ENCODE measurements around the gene EIF2D.

Gene EIF2D

DNA sequence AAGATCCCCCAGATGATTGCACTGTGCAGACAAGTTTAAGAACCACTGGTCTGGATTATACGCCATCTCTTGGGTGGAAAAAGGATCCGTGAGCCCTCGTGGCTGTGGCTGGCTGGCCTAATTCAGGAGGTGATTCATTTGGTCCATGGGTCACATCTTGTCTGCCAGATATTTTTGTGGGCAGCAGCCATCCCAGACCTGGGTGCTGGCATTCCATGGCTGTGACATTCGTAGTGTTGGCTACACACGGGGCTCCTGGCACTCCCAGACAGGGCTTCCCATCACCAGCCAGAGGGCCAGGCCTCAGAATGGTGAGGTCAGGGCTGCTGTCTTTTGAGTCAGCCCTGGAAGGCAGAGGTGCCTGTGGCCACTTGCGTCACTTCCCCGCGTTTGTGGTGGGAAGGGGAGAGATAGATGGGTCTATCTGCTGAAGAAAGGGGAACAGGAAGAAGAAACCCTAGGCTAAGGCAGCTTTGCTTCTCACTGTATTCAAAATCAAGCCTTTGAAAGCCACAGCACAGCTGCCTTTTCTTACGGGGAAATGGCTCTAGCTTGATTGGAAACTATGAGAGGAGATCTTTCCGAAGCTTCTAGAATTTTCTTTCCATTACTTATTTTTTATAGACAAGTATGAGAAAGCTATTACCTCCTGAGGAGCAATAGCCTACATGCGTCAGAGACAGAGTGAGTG, 32.4 kb downstream of the EIF2D start:
- ChIA-PET CTCF (interaction anchor here (0.9 to 15.2 kb wide), 23 partner anchors 8 to 117 kb away, joined by 3 to 191 read pairs (median 7); partner anchors contain the start of genes DYRK3, EIF2D and RASSF5), POLR2A (interaction anchor here (0.6 to 1.3 kb wide), 4 partner anchors 13 to 73 kb away, joined by 3 to 5 read pairs (median 4); partner anchors contain the start of gene RASSF5)
- DNase-seq (ENCODE audit: extremely low spot score), result peak; percentile 83
- TF ChIP-seq, protein P1, sequence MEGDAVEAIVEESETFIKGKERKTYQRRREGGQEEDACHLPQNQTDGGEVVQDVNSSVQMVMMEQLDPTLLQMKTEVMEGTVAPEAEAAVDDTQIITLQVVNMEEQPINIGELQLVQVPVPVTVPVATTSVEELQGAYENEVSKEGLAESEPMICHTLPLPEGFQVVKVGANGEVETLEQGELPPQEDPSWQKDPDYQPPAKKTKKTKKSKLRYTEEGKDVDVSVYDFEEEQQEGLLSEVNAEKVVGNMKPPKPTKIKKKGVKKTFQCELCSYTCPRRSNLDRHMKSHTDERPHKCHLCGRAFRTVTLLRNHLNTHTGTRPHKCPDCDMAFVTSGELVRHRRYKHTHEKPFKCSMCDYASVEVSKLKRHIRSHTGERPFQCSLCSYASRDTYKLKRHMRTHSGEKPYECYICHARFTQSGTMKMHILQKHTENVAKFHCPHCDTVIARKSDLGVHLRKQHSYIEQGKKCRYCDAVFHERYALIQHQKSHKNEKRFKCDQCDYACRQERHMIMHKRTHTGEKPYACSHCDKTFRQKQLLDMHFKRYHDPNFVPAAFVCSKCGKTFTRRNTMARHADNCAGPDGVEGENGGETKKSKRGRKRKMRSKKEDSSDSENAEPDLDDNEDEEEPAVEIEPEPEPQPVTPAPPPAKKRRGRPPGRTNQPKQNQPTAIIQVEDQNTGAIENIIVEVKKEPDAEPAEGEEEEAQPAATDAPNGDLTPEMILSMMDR (IDR thresholded peaks at IDR 0.05; ENCODE audit: control extremely low read depth, extremely low read depth, low read depth, missing control alignments), result no peak

DNA sequence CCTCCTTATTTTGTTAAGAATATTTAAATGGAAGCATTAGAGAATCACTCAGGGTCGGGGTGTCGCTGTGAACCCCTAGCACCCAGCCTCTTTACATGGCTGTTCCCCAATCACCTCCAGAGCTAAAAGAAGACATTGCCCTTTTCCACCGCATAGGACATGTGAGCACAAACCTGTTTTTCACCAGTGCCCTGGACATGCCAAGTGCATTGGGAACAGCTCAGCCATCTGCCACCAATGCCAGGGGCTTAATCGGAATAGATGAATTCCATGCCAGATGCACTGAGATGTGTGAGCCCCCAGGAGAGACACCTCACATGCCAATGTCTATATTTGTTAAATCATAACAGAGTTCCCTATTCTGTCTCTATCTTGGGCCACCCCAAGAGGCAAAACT, 33.3 kb downstream of the EIF2D start:
- POLR2A ChIA-PET, result interaction anchor here (1.2 to 1.3 kb wide), 2 partner anchors 13 to 16 kb away, joined by 3 read pairs; no protein-coding TSS in a partner anchor
- CTCF ChIA-PET, result interaction anchor here (0.9 to 15.2 kb wide), 16 partner anchors 9 to 100 kb away, joined by 3 to 191 read pairs (median 8); partner anchors contain the start of genes EIF2D and RASSF5

DNA sequence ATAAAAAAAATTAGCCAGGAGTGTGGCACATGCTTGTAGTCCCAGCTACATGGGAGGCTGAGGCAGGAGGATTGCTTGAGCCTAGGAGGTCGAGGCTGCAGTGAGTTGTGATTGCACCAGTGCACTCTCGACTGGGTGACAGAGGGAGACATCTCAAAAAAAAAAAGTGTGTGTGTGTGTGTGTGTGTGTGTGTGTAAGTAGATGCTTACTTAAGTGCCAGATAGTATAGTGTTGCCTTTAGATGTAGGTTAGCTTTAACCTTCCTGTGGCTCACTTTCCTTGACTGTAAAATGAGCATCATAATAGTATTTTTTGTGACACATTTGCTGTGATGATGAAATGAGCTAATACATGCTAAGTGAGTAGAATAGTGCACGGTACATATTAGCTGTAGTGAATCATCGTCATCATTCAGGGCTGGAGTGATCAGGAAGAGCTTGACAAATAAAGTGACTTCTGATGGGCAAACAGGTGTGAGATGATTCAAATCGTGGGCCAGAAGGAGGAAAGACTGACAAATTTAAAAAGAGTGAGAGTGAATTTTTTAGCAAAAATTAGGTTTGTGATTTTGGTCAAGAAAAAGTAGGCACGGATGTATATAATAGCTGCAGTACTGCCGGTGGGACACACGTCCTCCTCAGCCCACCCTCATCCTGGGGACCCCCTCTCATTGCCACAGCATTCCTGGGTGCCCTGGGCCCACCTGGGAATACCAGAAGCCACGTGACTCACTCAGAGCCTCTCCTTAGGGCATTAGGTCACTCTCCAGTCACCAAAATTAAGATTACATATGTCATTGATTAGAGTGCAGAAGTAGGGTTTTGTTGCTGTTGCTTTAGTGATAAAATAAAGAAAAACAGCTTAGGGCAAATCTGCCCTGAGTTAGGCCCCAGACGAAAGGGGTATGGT, 33.9 kb downstream of the EIF2D start:
- ChIA-PET CTCF (interaction anchor here (0.9 to 15.2 kb wide), 17 partner anchors 10 to 116 kb away, joined by 3 to 191 read pairs (median 7); partner anchors contain the start of genes EIF2D and RASSF5), POLR2A (interaction anchor here (1.2 to 1.3 kb wide), 3 partner anchors 13 to 83 kb away, joined by 3 to 5 read pairs (median 3); no protein-coding TSS in a partner anchor)
- DNase-seq (ENCODE audit: extremely low spot score), result no peak
- TF ChIP-seq, protein P1 (IDR thresholded peaks at IDR 0.05; ENCODE audit: control extremely low read depth, extremely low read depth, low read depth, missing control alignments), result no peak

More for the DNA sequence above, 33.3 kb downstream of the EIF2D start:
- TF ChIP-seq, protein P1 (IDR thresholded peaks at IDR 0.05; ENCODE audit: control extremely low read depth, extremely low read depth, low read depth, missing control alignments), result no peak
- DNase-seq (ENCODE audit: extremely low spot score), result no peak

DNA sequence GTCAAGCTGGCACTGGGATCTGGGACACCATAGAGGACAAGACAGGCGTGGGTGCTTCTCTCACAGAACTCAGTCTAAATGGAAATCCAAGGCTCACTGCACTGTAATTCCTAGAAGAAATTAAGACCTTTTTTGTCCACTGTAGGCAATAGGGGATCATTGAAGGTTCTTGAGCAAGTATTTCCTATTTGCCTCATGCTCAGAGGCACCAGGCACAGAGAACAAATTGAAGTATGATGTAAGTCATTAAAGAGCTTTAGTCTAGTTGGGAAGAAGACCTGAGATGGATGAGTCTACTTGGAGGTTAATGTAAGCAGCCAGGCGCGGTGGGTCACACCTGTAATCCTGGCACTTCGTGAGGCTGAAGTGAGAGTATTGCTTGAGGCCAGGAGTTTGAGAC, 34.6 kb downstream of the EIF2D start:
- POLR2A ChIA-PET, result interaction anchor here (1.2 to 1.3 kb wide), 3 partner anchors 12 to 82 kb away, joined by 3 to 5 read pairs (median 3); no protein-coding TSS in a partner anchor
- TF ChIP-seq, protein P1 (IDR thresholded peaks at IDR 0.05; ENCODE audit: control extremely low read depth, extremely low read depth, low read depth, missing control alignments), result no peak
- no peak for DNase-seq (ENCODE audit: extremely low spot score)
- CTCF ChIA-PET, result interaction anchor here (1.1 to 15.2 kb wide), 14 partner anchors 11 to 98 kb away, joined by 3 to 191 read pairs (median 8); partner anchors contain the start of genes EIF2D and RASSF5

DNA sequence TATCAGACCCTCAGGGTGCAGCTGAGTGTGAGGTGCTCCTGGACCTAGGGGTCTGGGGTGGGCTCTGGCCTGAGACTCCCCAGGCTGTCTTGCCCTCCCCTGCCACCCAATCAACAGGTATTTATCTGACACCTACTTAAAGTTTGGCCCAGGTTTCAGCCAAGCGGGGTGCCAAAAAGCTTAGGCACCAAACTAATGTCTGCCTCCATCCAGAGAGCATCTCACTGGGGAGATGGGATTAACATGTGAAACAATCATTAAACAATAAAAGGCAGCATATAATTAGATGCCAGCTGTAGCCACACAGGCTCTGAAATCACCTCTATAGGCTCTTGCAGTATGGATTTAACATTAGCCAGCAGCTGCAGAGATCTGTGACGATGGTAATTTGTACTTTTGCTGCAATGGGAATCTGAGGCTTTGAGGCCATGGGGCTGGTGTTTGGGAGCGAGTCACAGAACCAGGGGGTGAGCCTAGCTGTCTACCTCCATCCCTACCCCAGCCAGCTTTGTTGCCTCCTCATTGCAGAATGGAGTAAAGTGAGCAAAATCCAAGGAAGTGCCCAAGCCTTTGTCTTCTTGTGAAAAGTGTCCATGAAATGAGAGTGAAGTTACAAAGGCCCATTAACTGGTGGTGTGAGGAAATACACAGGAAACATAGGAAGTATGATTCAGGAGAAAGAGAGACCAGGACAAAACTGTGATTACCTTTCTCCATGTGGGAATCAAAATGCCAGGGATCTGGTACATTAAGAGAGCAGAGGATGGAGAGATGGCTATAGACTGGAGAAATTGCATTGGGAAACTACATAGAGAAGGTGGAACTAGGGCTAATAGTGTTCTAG, 36.1 kb downstream of the EIF2D start:
- POLR2A ChIA-PET, result interaction anchor here (0.7 kb wide), 1 partner anchor 217 kb away, joined by 3 read pairs; no protein-coding TSS in a partner anchor
- CTCF ChIA-PET, result interaction anchor here (1.0 to 15.2 kb wide), 9 partner anchors 8 to 97 kb away, joined by 3 to 191 read pairs (median 9); partner anchors contain the start of gene RASSF5
- DNase-seq (ENCODE audit: extremely low spot score), result no peak
- TF ChIP-seq, protein P1 (IDR thresholded peaks at IDR 0.05; ENCODE audit: control extremely low read depth, extremely low read depth, low read depth, missing control alignments), result no peak

All from GM10248 (cell line).